ENCODE measurements around the gene EYS.

EYS gene

GRCh38 chr6:65461121-65461520 lies 245.9 kb downstream of the EYS start:
- Histone ChIP-seq H3K9ac (ENCODE audit: insufficient read length, low read depth) (no peak overlapping the region), H3K4me3 (ENCODE audit: insufficient read length, low read depth) (no peak overlapping the region), H3K4me1 (ENCODE audit: insufficient read depth, insufficient read length) (no peaks in the 10 kb centered on the region), H3K9me3 (ENCODE audit: insufficient read depth, low read length) (no peaks in the 10 kb centered on the region), H3K27me3 (ENCODE audit: insufficient read depth, insufficient read length) (no peaks in the 10 kb centered on the region), H3K36me3 (ENCODE audit: insufficient read depth, insufficient read length, low read length) (no peaks in the 10 kb centered on the region)
- no peak for DNase-seq (ENCODE audit: low read depth, low spot score)
- TF ChIP-seq SUZ12 (IDR thresholded peaks at IDR 0.05; ENCODE audit: extremely low read depth, insufficient read depth, insufficient read length) (no peak), YY1 (IDR thresholded peaks at IDR 0.05; ENCODE audit: insufficient read depth, insufficient read length) (no peak), ZNF274 (IDR thresholded peaks at IDR 0.05; ENCODE audit: low read depth, low read length) (no peak)

GRCh38 chr6:65452333-65452732 lies 254.7 kb downstream of the EYS start:
- DNase-seq (ENCODE audit: low read depth, low spot score), result no peak
- no peaks in the 10 kb centered on the region for H3K27me3 ChIP-seq (ENCODE audit: insufficient read depth, insufficient read length)
- no peak overlapping the region for H3K4me3 ChIP-seq (ENCODE audit: insufficient read length, low read depth)
- TF ChIP-seq YY1 (IDR thresholded peaks at IDR 0.05; ENCODE audit: insufficient read depth, insufficient read length) (no peak), SUZ12 (IDR thresholded peaks at IDR 0.05; ENCODE audit: extremely low read depth, insufficient read depth, insufficient read length) (no peak), ZNF274 (IDR thresholded peaks at IDR 0.05; ENCODE audit: low read depth, low read length) (no peak)
- H3K4me1 ChIP-seq (ENCODE audit: insufficient read depth, insufficient read length), result no peaks in the 10 kb centered on the region
- no peaks in the 10 kb centered on the region for H3K9me3 ChIP-seq (ENCODE audit: insufficient read depth, low read length)
- no peak overlapping the region for H3K9ac ChIP-seq (ENCODE audit: insufficient read length, low read depth)
- no peaks in the 10 kb centered on the region for H3K36me3 ChIP-seq (ENCODE audit: insufficient read depth, insufficient read length, low read length)

- no peaks in the 10 kb centered on the region for H3K4me1 ChIP-seq (ENCODE audit: insufficient read depth, insufficient read length)
- H3K9ac ChIP-seq (ENCODE audit: insufficient read length, low read depth), result no peak overlapping the region
- DNase-seq (ENCODE audit: low read depth, low spot score), result no peak
- H3K27me3 ChIP-seq (ENCODE audit: insufficient read depth, insufficient read length), result no peaks in the 10 kb centered on the region
- H3K36me3 ChIP-seq (ENCODE audit: insufficient read depth, insufficient read length, low read length), result no peaks in the 10 kb centered on the region
- H3K4me3 ChIP-seq (ENCODE audit: insufficient read length, low read depth), result no peak overlapping the region
- TF ChIP-seq ZNF274 (IDR thresholded peaks at IDR 0.05; ENCODE audit: low read depth, low read length) (no peak), YY1 (IDR thresholded peaks at IDR 0.05; ENCODE audit: insufficient read depth, insufficient read length) (no peak)
- no peaks in the 10 kb centered on the region for H3K9me3 ChIP-seq (ENCODE audit: insufficient read depth, low read length)
These were observed 256.6 kb downstream of the EYS start for GRCh38 chr6:65450451-65450850.

- no peaks in the 10 kb centered on the region for H3K36me3 ChIP-seq (ENCODE audit: insufficient read depth, insufficient read length, low read length)
- no peak overlapping the region for H3K4me3 ChIP-seq (ENCODE audit: insufficient read length, low read depth)
- no peak overlapping the region for H3K9ac ChIP-seq (ENCODE audit: insufficient read length, low read depth)
- no peak for TF ChIP-seq SUZ12 (IDR thresholded peaks at IDR 0.05; ENCODE audit: extremely low read depth, insufficient read depth, insufficient read length)
- no peak for TF ChIP-seq ZNF274 (IDR thresholded peaks at IDR 0.05; ENCODE audit: low read depth, low read length)
- TF ChIP-seq YY1 (IDR thresholded peaks at IDR 0.05; ENCODE audit: insufficient read depth, insufficient read length), result no peak
- no peaks in the 10 kb centered on the region for H3K27me3 ChIP-seq (ENCODE audit: insufficient read depth, insufficient read length)
- H3K4me1 ChIP-seq (ENCODE audit: insufficient read depth, insufficient read length), result no peaks in the 10 kb centered on the region
- no peak for DNase-seq (ENCODE audit: low read depth, low spot score)
- no peaks in the 10 kb centered on the region for H3K9me3 ChIP-seq (ENCODE audit: insufficient read depth, low read length)
These were observed 257.1 kb downstream of the EYS start for GRCh38 chr6:65449926-65450325.

GRCh38 chr6:65448866-65449265 lies 258.2 kb downstream of the EYS start:
- no peak overlapping the region for H3K4me3 ChIP-seq (ENCODE audit: insufficient read length, low read depth)
- TF ChIP-seq ZNF274 (IDR thresholded peaks at IDR 0.05; ENCODE audit: low read depth, low read length), result no peak
- TF ChIP-seq YY1 (IDR thresholded peaks at IDR 0.05; ENCODE audit: insufficient read depth, insufficient read length), result no peak
- no peak for TF ChIP-seq SUZ12 (IDR thresholded peaks at IDR 0.05; ENCODE audit: extremely low read depth, insufficient read depth, insufficient read length)
- no peak for DNase-seq (ENCODE audit: low read depth, low spot score)

GRCh38 chr6:65436281-65436680 lies 270.7 kb downstream of the EYS start:
- H3K4me3 ChIP-seq (ENCODE audit: insufficient read length, low read depth), result no peak overlapping the region
- no peaks in the 10 kb centered on the region for H3K4me1 ChIP-seq (ENCODE audit: insufficient read depth, insufficient read length)
- no peaks in the 10 kb centered on the region for H3K9me3 ChIP-seq (ENCODE audit: insufficient read depth, low read length)
- H3K9ac ChIP-seq (ENCODE audit: insufficient read length, low read depth), result no peak overlapping the region
- TF ChIP-seq SUZ12 (IDR thresholded peaks at IDR 0.05; ENCODE audit: extremely low read depth, insufficient read depth, insufficient read length), result no peak
- TF ChIP-seq YY1 (IDR thresholded peaks at IDR 0.05; ENCODE audit: insufficient read depth, insufficient read length), result no peak
- no peak for TF ChIP-seq ZNF274 (IDR thresholded peaks at IDR 0.05; ENCODE audit: low read depth, low read length)
- DNase-seq (ENCODE audit: low read depth, low spot score), result no peak
- no peaks in the 10 kb centered on the region for H3K36me3 ChIP-seq (ENCODE audit: insufficient read depth, insufficient read length, low read length)
- no peaks in the 10 kb centered on the region for H3K27me3 ChIP-seq (ENCODE audit: insufficient read depth, insufficient read length)

More at GRCh38 chr6:65448866-65449265, 258.2 kb downstream of the EYS start:
- Histone ChIP-seq H3K9me3 (ENCODE audit: insufficient read depth, low read length) (no peaks in the 10 kb centered on the region), H3K9ac (ENCODE audit: insufficient read length, low read depth) (no peak overlapping the region), H3K27me3 (ENCODE audit: insufficient read depth, insufficient read length) (no peaks in the 10 kb centered on the region), H3K36me3 (ENCODE audit: insufficient read depth, insufficient read length, low read length) (no peaks in the 10 kb centered on the region), H3K4me1 (ENCODE audit: insufficient read depth, insufficient read length) (no peaks in the 10 kb centered on the region)

- TF ChIP-seq ZNF274 (IDR thresholded peaks at IDR 0.05; ENCODE audit: low read depth, low read length), result no peak
- TF ChIP-seq YY1 (IDR thresholded peaks at IDR 0.05; ENCODE audit: insufficient read depth, insufficient read length), result no peak
- TF ChIP-seq SUZ12 (IDR thresholded peaks at IDR 0.05; ENCODE audit: extremely low read depth, insufficient read depth, insufficient read length), result no peak
These were observed 290.4 kb downstream of the EYS start for GRCh38 chr6:65416621-65417020.

GRCh38 chr6:65410309-65410708 lies 296.7 kb downstream of the EYS start:
- no peak for DNase-seq (ENCODE audit: low read depth, low spot score)
- H3K36me3 ChIP-seq (ENCODE audit: insufficient read depth, insufficient read length, low read length), result no peaks in the 10 kb centered on the region
- H3K9me3 ChIP-seq (ENCODE audit: insufficient read depth, low read length), result no peaks in the 10 kb centered on the region
- no peaks in the 10 kb centered on the region for H3K27me3 ChIP-seq (ENCODE audit: insufficient read depth, insufficient read length)
- H3K4me1 ChIP-seq (ENCODE audit: insufficient read depth, insufficient read length), result no peaks in the 10 kb centered on the region
- H3K9ac ChIP-seq (ENCODE audit: insufficient read length, low read depth), result no peak overlapping the region
- TF ChIP-seq YY1 (IDR thresholded peaks at IDR 0.05; ENCODE audit: insufficient read depth, insufficient read length), result no peak
- TF ChIP-seq SUZ12 (IDR thresholded peaks at IDR 0.05; ENCODE audit: extremely low read depth, insufficient read depth, insufficient read length), result no peak
- TF ChIP-seq ZNF274 (IDR thresholded peaks at IDR 0.05; ENCODE audit: low read depth, low read length), result no peak
- no peak overlapping the region for H3K4me3 ChIP-seq (ENCODE audit: insufficient read length, low read depth)

More at GRCh38 chr6:65416621-65417020, 290.4 kb downstream of the EYS start:
- Histone ChIP-seq H3K36me3 (ENCODE audit: insufficient read depth, insufficient read length, low read length) (no peaks in the 10 kb centered on the region), H3K9ac (ENCODE audit: insufficient read length, low read depth) (no peak overlapping the region), H3K27me3 (ENCODE audit: insufficient read depth, insufficient read length) (no peaks in the 10 kb centered on the region), H3K9me3 (ENCODE audit: insufficient read depth, low read length) (no peaks in the 10 kb centered on the region), H3K4me3 (ENCODE audit: insufficient read length, low read depth) (no peak overlapping the region), H3K4me1 (ENCODE audit: insufficient read depth, insufficient read length) (no peaks in the 10 kb centered on the region)
- no peak for DNase-seq (ENCODE audit: low read depth, low spot score)
